Lung (tissue), 12 donors: ENCODE results near the gene MAP3K2. TPM values are rescaled to one million over a fixed set of nuclear protein-coding genes. Genes with fewer than 3 reads are reported as not detected.

Source experiments
- ATAC-seq: fragments of 200-7000 bp; cut with Tn5 transposase; one replicate; pipeline ENCODE4 v1.9.1; 2020; ENCODE audit warnings: moderate number of reproducible peaks; ENCODE audit not compliant: insufficient read depth, low FRiP score
- DNase-seq, 3 donors: peaks; one replicate each; pipeline ENCODE4 v3.0.0-alpha.2; 2013 to 2017
- H3K27ac ChIP-seq, 2 donors: one replicate each; pipeline ENCODE4 v1.5.1; 2013; ENCODE audit warnings: mild to moderate bottlenecking in 2 of 2, moderate library complexity in 2 of 2, control low read depth in 1 of 2, inconsistent platforms in 1 of 2, low read depth in 1 of 2, low read length in 1 of 2
- H3K27me3 ChIP-seq, 3 donors: one replicate each; pipeline ENCODE4 v1.5.1; 2013; ENCODE audit warnings: low read length in 2 of 3; ENCODE audit not compliant: control insufficient read depth in 3 of 3, insufficient read depth in 3 of 3
- H3K36me3 ChIP-seq, 4 donors: one replicate each; pipeline ENCODE4 v1.5.1; 2013; ENCODE audit warnings: low read length in 4 of 4, mild to moderate bottlenecking in 1 of 4, moderate library complexity in 1 of 4; ENCODE audit not compliant: control insufficient read depth in 4 of 4, insufficient read depth in 4 of 4
- H3K4me1 ChIP-seq, 5 donors: one replicate each; pipeline ENCODE4 v1.5.1; 2013; ENCODE audit warnings: low read length in 5 of 5, mild to moderate bottlenecking in 2 of 5, moderate library complexity in 1 of 5; ENCODE audit not compliant: control insufficient read depth in 5 of 5, insufficient read depth in 5 of 5
- H3K4me3 ChIP-seq: one replicate; pipeline ENCODE4 v1.5.1; 2013; ENCODE audit warnings: mild to moderate bottlenecking, control low read depth, moderate library complexity
- H3K9ac ChIP-seq, 2 donors: one replicate each; pipeline ENCODE4 v1.5.1; 2013; ENCODE audit warnings: low read length in 2 of 2, control low read depth in 1 of 2; ENCODE audit not compliant: insufficient read depth in 1 of 2
- H3K9me3 ChIP-seq, 4 donors: one replicate each; pipeline ENCODE4 v1.5.1; 2013; ENCODE audit warnings: low read length in 3 of 4, mild to moderate bottlenecking in 1 of 4, moderate library complexity in 1 of 4; ENCODE audit not compliant: control insufficient read depth in 4 of 4, insufficient read depth in 3 of 4
- CTCF ChIP-seq: IDR thresholded peaks from 2 replicates; pipeline ENCODE4 v1.5.1; 2012; ENCODE audit warnings: mild to moderate bottlenecking; ENCODE audit errors: control extremely low read depth, extremely low read depth
- WGBS, 2 donors: extraction: QIAGEN DNeasy Blood & Tissue Kit; methylation state at CpG; one replicate each; pipeline ENCODE4 v1.1.7; 2013; 5-methylcytosine and 5-hydroxymethylcytosine counted together
- polyA plus RNA-seq, 2 donors: library from polyadenylated mRNA; stranded (reverse); fragments of 200-250 nt; gene quantifications; one replicate each; pipeline ENCODE4 v1.2.1, GENCODE V29; 2013
- total RNA-seq, 2 donors: library from RNA; depleted of rRNA in 1 of 2; stranded (reverse); fragments of >200 nt in 1 of 2; gene quantifications; one replicate each; pipeline ENCODE4 v1.2.1, GENCODE V29; 2014 to 2021
- donor health status: control.
- donor health status: control.
- donor health status: Bipolar disorder and iron deficiency.
- donor health status: healthy.
- donor health status: DM: yes; HTN: yes; CAD: no.

The MAP3K2 gene
- total and polyA plus RNA-seq, 4 donors = 8.1 to 81.0 (median 30.8) TPM

- no peaks in the 10 kb centered on the region for H3K27me3 ChIP-seq
- H3K27ac ChIP-seq = peak overlapping the region; percentile 1 to 71
- ATAC-seq (peak; percentile 19), DNase-seq (no peak)
- H3K4me1 ChIP-seq = peaks cover 0 to 35% (median 10%) of the 10 kb centered on the region in 5 donors
- no peaks in the 10 kb centered on the region for H3K9me3 ChIP-seq
- H3K36me3 ChIP-seq = no peaks in the 10 kb centered on the region
- WGBS, 2 donors = 5 to 6% methylated on average over 5 to 6 of the region's 6 CpGs
- TF ChIP-seq CTCF = no peak
- no peak overlapping the region for H3K4me3 ChIP-seq
- H3K9ac ChIP-seq = no peak overlapping the region
Measured at GRCh38 chr2:127407661-127408003, 19.9 kb upstream of the MAP3K2 start.

- DNase-seq = no peak
- Histone ChIP-seq H3K36me3 (no peaks in the 10 kb centered on the region), H3K4me3 (no peak overlapping the region), H3K4me1 (peaks cover 0 to 33% (median 10%) of the 10 kb centered on the region in 5 donors), H3K9ac (no peak overlapping the region), H3K27me3 (no peaks in the 10 kb centered on the region), H3K9me3 (no peaks in the 10 kb centered on the region), H3K27ac (no peak overlapping the region)
- no peak for ATAC-seq
- TF ChIP-seq CTCF = no peak
- WGBS, 2 donors = 95 to 98% methylated on average over 9 of the region's 9 CpGs
Measured at GRCh38 chr2:127407091-127407490, 19.3 kb upstream of the MAP3K2 start.

- Histone ChIP-seq H3K36me3 (no peaks in the 10 kb centered on the region), H3K4me1 (peaks cover 0 to 26% (median 10%) of the 10 kb centered on the region in 5 donors), H3K27me3 (no peaks in the 10 kb centered on the region), H3K9ac (no peak overlapping the region), H3K27ac (no peak overlapping the region), H3K9me3 (no peaks in the 10 kb centered on the region), H3K4me3 (no peak overlapping the region)
- no peak for TF ChIP-seq CTCF
- 98 to 100% methylated on average over 2 of the region's 2 CpGs for WGBS, 2 donors
- ATAC-seq = no peak
- DNase-seq = no peak
Measured at GRCh38 chr2:127406454-127406853, 18.7 kb upstream of the MAP3K2 start.

- ATAC-seq (no peak), DNase-seq (no peak)
- 62 to 63% methylated on average over 3 of the region's 3 CpGs for WGBS, 2 donors
- H3K27ac ChIP-seq = peak overlapping the region in 1 of 2 donors; percentile 10
- H3K9ac ChIP-seq = no peak overlapping the region
- H3K36me3 ChIP-seq = no peaks in the 10 kb centered on the region
- no peaks in the 10 kb centered on the region for H3K27me3 ChIP-seq
- TF ChIP-seq CTCF = no peak
- H3K9me3 ChIP-seq = no peaks in the 10 kb centered on the region
- peaks cover 0 to 20% (median 10%) of the 10 kb centered on the region in 5 donors for H3K4me1 ChIP-seq
- H3K4me3 ChIP-seq = no peak overlapping the region
Measured at GRCh38 chr2:127405255-127405610, 17.5 kb upstream of the MAP3K2 start.
